Mesothelial cell of epicardium (in vitro differentiated cells): ENCODE results near the gene PPP2R2B. TPM values are rescaled to one million over a fixed set of nuclear protein-coding genes. Genes with fewer than 3 reads are reported as not detected.
A peak's percentile ranks its signal among the peaks of the same experiment; 100 is the strongest.

ENCODE experiments used
- DNase-seq, 2 experiments: peaks; one replicate each; pipeline ENCODE4 v3.0.0; 2021; ENCODE audit warnings: low spot score in 2 of 2; ENCODE audit not compliant: unreplicated experiment in 2 of 2
- H3K27ac Mint-ChIP-seq: 2 replicates; pipeline ENCODE4 v1.8.0; 2021; ENCODE audit warnings: mixed read lengths
- H3K27me3 Mint-ChIP-seq: 2 replicates; pipeline ENCODE4 v1.8.0; 2021; ENCODE audit warnings: low read depth, mixed read lengths
- H3K36me3 Mint-ChIP-seq: 2 replicates; pipeline ENCODE4 v1.8.0; 2021; ENCODE audit warnings: mixed read lengths
- H3K4me1 Mint-ChIP-seq: 2 replicates; pipeline ENCODE4 v1.8.0; 2021; ENCODE audit warnings: mixed read lengths
- H3K4me3 Mint-ChIP-seq: 2 replicates; pipeline ENCODE4 v1.8.0; 2021; ENCODE audit warnings: mild to moderate bottlenecking, moderate library complexity, mixed read lengths
- H3K9me3 Mint-ChIP-seq: 2 replicates; pipeline ENCODE4 v1.8.0; 2021; ENCODE audit warnings: mixed read lengths
- CTCF ChIP-seq: fragments of 200-600 bp; sonication (generic); IDR thresholded peaks from one replicate; pipeline ENCODE4 v1.5.0; 2021; ENCODE audit warnings: antibody characterized with exemption; ENCODE audit not compliant: unreplicated experiment
- total RNA-seq: library from RNA; stranded (reverse); gene quantifications from 3 replicates; pipeline ENCODE4 v1.2.1, GENCODE V29; 2021

The PPP2R2B gene
- total RNA-seq, 1 donor from 2014 or later, result 18.2 TPM

DNA sequence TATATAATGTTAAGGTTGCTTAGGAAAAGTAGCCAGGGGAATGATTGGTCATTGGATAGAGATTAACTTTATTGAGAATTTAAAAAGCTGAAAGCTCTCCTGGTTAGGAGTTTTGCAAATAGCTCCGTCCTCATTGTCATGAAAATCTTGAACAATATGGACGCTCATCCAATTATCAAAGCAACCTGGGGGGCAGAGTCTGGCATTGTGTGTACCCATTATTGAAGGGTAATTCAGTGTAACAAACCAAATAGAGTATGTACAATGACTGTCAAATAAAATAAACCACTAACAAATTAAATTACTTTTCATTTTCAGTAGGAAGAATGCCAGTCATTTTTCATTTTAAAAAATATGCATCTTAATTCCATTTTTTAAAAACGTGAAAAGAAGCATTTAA is 218.6 kb downstream of the PPP2R2B start:
- Mint-ChIP-seq H3K36me3 (peaks cover 12% of the 10 kb centered on the region), H3K27me3 (no peaks in the 10 kb centered on the region), H3K27ac (no peak overlapping the region), H3K4me3 (no peak overlapping the region), H3K9me3 (peaks cover 10% of the 10 kb centered on the region), H3K4me1 (peaks cover 3% of the 10 kb centered on the region)
- DNase-seq, result no peak
- TF ChIP-seq CTCF, result no peak

DNA sequence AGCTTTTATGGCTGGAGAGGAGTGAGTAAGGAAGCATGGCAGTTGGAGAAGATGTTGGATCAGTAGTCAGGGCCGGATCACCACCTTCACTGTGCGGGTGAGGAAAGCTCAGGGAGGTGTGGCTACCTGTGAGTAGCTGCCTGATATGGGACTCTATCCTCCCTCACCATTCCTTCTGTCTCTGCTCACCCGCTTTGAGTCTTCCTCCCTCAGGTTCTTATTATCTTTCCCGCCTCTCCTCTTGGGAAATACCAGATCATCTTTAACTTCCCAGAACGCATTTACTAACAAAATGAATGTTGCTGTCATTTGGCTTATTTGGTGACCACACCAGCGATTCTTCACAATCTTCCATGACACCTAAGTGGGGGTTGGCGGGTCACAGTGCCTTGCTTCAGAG is 221.9 kb downstream of the PPP2R2B start:
- Mint-ChIP-seq H3K9me3 (peaks cover 3% of the 10 kb centered on the region), H3K36me3 (peaks cover 2% of the 10 kb centered on the region), H3K4me3 (no peak overlapping the region), H3K4me1 (peaks cover 10% of the 10 kb centered on the region), H3K27ac (no peak overlapping the region), H3K27me3 (no peaks in the 10 kb centered on the region)
- no peak for TF ChIP-seq CTCF
- no peak for DNase-seq

GRCh38 chr5:146653560-146653959 is 225.0 kb downstream of the PPP2R2B start:
- Mint-ChIP-seq H3K4me1 (peaks cover 10% of the 10 kb centered on the region), H3K9me3 (peaks cover 3% of the 10 kb centered on the region), H3K36me3 (peaks cover 13% of the 10 kb centered on the region), H3K27me3 (no peaks in the 10 kb centered on the region), H3K4me3 (no peak overlapping the region), H3K27ac (peak overlapping the region; percentile 20)
- TF ChIP-seq CTCF, result no peak
- DNase-seq, result no peak

DNA sequence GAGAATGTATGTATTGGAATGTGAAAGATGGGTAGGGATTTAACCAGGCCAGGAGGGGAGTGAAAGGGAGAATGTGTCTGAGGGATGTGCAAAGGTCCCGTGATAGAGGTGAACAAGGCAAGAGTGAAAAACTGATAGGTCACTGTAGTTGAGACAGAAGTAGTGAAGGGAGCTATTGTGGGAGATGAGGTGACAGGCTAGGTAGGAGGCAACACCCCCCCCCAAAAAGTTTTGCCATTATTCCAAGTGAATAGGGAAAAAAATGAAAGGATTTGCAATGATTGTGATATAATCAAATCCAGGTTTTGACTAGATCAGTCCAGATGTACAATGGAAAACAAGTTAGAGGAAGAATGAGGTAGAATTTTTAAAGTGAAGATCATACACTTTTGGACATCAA is 226.0 kb downstream of the PPP2R2B start:
- peaks cover 13% of the 10 kb centered on the region for H3K36me3 Mint-ChIP-seq
- H3K9me3 Mint-ChIP-seq, result no peaks in the 10 kb centered on the region
- H3K27me3 Mint-ChIP-seq, result no peaks in the 10 kb centered on the region
- DNase-seq, result no peak
- H3K27ac Mint-ChIP-seq, result no peak overlapping the region
- no peak for TF ChIP-seq CTCF
- H3K4me1 Mint-ChIP-seq, result peaks cover 10% of the 10 kb centered on the region
- H3K4me3 Mint-ChIP-seq, result no peak overlapping the region

DNA sequence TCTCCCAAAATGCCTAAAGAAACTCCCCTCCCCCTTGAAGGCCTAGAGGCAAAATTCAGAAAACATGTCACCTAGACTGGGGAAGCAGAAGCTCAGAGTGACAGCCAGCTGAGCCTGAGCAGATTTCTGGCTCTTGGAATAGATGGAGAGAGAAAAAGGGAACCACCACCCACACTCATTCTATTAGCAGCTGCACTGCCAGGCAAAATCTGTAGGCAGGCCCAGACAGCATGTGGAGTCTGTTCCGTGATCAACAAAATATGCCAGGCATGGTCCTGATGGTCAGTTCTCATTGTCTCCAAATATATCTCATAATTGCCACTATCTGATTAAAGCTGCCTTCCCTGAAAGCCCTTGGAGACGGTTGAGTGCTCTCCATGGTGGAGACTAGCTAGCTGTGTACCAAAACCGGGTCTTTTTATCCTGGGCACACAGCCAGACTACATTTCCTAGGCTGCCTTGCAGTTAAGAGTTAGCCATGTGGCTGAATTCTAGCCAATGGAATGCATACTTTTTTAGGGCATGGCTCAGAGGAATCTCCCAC is 230.8 kb downstream of the PPP2R2B start:
- Mint-ChIP-seq H3K4me3 (no peak overlapping the region), H3K4me1 (no peaks in the 10 kb centered on the region), H3K9me3 (no peaks in the 10 kb centered on the region), H3K36me3 (peaks cover 11% of the 10 kb centered on the region), H3K27ac (no peak overlapping the region), H3K27me3 (no peaks in the 10 kb centered on the region)
- DNase-seq, result no peak
- no peak for TF ChIP-seq CTCF

GRCh38 chr5:146646441-146646840 is 232.1 kb downstream of the PPP2R2B start:
- Mint-ChIP-seq H3K36me3 (peaks cover 11% of the 10 kb centered on the region), H3K4me1 (no peaks in the 10 kb centered on the region), H3K27me3 (no peaks in the 10 kb centered on the region), H3K4me3 (no peak overlapping the region), H3K27ac (no peak overlapping the region), H3K9me3 (no peaks in the 10 kb centered on the region)
- no peak for TF ChIP-seq CTCF
- DNase-seq, result no peak
